Tongue (tissue), 2 donors: ENCODE results near the gene PPM1F. TPM values are rescaled to one million over a fixed set of nuclear protein-coding genes. Genes with fewer than 3 reads are reported as not detected.
A peak's percentile ranks its signal among the peaks of the same experiment; 100 is the strongest.

Source experiments
- DNase-seq: peaks from one replicate; pipeline ENCODE4 v3.0.0-alpha.2; 2015
- total RNA-seq: library from RNA; depleted of rRNA; stranded (reverse); fragments of >200 nt; gene quantifications from one replicate; pipeline ENCODE4 v1.2.3, GENCODE V29; 2014

The PPM1F gene
- total RNA-seq, result 53.9 TPM

DNA sequence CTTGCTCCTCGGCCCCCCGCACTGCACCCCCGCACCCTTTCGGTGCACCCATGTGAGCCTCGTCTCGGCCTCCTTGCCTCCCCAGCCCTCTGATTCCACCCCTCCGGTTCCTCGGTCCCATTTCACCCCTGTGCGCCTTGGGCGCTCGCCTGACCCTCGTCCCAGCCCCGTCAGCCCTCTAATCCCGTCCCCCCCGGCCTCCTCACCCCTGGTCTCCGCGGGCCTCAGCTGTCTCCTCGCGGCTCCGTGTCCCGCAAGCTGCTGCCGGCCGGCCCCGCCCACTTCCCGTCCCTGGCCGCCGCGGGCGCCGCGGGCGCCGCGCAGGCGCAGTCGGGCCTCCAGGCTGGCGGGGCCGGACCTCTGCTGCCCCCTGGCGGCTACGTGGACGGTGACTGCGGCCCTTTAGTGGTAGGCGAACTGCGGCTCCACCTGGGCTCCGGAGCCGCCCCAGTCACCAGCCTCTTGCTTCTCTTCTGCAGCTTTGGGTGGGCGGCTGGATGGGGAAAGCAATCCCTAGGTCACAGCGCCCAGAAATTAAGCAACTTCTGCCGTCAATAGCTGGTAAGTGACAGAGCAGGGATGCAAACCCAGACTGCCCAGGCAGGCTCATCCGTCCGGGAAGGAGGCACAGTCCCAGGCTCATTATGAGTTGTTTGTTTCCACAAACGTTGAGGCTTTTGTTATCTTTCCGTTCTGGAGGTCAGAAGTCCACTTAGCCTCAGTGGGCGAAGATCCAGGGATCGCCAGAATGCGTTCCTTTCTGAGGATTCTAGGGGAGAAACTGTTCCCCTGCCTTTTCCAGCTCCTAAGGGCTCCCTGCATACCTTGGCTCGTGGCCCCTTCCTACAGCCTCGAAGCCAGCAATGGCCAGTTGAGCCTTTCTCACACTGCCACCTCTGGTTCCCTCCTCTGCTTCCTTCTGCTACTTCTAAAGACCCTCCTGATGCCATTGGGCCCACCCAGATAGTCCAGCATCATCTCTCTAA is at the start of gene PPM1F:
TSS of gene PPM1F (minus strand) at position 263 of the 986 bp plus-strand sequence. CDS start 6,800 bp downstream, outside the sequence.
- DNase-seq, result peak; percentile 95

GRCh38 chr22:22001664-22002525 is 49.2 kb upstream of the PPM1F start:
- DNase-seq, result no peak

DNA sequence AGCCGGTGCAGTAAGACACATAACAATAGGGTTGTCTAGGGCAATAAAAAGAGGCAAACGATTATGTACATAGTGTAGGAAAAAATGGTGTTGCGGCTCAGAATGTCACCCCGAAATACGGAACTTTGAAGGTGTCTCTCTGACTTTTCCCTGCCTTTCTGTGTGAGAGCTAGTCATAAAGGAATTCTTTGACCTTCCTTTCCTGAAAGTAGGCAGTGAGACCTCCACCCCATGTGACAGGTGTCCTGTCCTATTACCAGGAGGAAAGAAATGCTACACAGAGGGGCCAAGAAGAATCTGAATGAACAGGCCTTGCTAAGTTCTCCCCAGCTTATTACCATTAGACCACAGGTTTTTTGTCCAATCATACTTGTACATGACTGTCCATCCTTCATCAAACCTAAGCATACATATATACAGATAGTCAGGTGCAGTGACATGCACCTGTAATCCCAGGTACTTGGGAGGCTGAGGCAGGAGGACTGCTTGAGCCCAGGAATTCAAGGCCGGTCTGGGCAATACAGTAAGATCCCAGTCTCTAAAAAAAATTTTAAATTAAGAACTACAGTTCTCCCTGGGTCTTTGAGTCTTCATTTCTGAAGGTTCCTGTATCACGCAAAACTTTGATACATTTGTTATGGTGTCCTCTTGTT is 46.1 kb upstream of the PPM1F start:
- DNase-seq, result no peak

DNA sequence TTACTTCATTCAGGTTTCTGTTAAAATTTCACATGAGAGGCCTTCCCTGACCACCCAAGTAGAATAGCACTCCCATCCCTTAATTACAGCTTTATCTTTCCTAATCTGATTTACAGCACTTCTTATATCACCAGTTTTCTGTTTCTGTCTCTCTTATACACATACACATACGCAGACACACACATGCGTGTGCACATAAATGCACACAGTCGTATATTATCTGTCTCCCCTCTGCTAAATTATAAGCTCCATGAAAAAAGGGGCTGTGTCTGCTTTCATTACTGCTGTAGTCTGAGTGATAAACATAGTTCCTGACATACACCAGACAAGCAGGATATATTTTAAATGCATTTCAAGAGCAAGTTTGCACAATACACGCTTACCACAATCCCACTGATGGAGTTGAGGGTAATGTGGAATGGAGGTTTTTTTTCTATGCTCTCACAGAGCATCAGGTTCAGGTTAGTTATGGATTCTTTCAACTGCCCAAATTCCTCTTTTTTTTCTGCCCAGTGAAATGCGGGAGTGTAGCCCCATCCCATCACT is 43.6 kb upstream of the PPM1F start:
- no peak for DNase-seq

DNA sequence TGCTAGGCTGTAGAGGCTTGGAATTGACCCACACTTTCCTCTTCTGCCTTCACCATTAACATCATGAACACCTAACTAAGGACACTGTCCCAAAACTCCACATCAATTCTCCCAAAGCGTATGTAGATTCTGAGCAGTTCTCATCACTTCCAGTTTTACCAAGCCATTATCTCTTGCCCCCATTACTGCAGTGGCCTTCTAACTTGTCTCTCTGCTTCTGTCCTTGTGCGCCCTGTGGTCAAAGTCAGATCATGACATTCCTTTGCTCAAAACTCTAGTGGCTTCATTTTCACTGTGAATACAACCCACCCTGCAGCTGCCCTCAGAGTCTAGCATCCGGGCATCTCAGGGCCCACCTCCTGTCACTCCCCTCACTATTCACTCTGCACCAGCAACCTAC is 43.0 kb upstream of the PPM1F start:
- no peak for DNase-seq

GRCh38 chr22:21994881-21995444 is 42.3 kb upstream of the PPM1F start:
- DNase-seq, result no peak

- DNase-seq, result no peak
Measured at GRCh38 chr22:21992593-21993237, 40.1 kb upstream of the PPM1F start.

GRCh38 chr22:21991774-21992173 is 39.1 kb upstream of the PPM1F start:
- DNase-seq, result no peak

GRCh38 chr22:21991304-21991596 is 38.6 kb upstream of the PPM1F start:
- no peak for DNase-seq

GRCh38 chr22:21990445-21991303 is 38.0 kb upstream of the PPM1F start:
- DNase-seq, result peak; percentile 77

GRCh38 chr22:21989049-21989448 is 36.4 kb upstream of the PPM1F start:
- DNase-seq, result peak; percentile 47

DNA sequence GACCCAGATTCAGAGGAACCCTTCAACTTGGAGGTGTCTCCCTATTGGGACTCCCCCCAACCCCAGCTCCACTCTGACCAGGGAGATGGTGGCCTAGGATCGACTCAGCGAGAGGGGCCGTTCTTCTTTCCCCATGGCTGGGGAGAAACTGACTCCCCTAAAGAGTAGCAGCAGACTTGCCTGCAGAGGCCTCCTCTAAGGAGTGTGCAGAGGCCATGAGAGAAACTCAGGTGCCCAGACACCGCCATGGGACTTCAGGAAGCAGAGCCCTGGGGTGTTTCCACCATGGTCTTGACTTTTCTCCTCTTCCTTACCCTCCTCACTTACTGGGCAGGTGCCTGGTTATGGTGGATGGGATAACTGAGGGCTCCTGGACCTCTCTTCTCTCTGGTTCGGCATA is 32.6 kb upstream of the PPM1F start:
- DNase-seq, result no peak

- DNase-seq, result peak; percentile 19
Measured at GRCh38 chr22:21984793-21985192, 32.1 kb upstream of the PPM1F start.

GRCh38 chr22:21982338-21982965 is 29.8 kb upstream of the PPM1F start, which contains the start of gene TOP3B:
Gene TOP3B (minus strand): TSS chr22:21982787. CDS start chr22:21975709, 7,078 bp downstream.
- DNase-seq, result peak; percentile 87

DNA sequence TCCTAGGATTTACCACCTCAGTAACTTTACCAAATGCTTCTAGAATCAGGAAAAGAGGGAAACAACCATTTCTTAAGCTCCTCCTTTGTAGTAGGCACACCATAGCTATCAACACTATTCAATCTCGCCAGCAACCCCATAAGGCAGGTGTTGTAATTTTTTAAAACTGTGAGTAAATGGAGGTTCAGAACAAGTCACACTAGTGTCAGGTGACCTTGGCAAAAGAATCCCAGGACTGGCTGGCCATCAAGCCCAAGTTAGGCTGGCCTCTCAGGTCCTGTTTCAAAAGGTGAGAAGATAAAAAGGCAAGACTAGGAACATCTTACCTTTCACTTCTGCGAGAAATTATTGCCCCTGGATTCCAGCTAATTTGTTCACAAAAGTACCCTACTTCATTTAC is 29.2 kb upstream of the PPM1F start:
- DNase-seq, result no peak

DNA sequence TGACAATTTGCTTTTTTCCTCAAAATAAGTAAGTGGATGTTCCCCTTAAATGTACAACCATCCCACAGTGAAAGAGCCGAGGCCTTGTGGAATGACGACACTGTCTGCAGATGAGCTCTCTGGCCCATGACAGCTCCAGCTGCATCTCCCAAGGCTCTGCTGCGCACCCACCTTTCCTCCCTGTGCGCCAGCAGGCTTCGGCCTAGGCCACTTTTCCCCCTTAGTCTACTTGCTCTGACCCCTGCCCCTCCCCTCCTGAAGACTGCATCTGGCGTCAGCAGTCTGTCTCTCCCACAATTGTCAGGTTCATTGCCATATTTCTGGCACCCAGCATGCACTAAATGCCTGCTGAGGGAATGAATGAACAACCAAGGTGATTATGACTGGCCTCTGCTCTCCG is 27.9 kb upstream of the PPM1F start:
- no peak for DNase-seq

DNA sequence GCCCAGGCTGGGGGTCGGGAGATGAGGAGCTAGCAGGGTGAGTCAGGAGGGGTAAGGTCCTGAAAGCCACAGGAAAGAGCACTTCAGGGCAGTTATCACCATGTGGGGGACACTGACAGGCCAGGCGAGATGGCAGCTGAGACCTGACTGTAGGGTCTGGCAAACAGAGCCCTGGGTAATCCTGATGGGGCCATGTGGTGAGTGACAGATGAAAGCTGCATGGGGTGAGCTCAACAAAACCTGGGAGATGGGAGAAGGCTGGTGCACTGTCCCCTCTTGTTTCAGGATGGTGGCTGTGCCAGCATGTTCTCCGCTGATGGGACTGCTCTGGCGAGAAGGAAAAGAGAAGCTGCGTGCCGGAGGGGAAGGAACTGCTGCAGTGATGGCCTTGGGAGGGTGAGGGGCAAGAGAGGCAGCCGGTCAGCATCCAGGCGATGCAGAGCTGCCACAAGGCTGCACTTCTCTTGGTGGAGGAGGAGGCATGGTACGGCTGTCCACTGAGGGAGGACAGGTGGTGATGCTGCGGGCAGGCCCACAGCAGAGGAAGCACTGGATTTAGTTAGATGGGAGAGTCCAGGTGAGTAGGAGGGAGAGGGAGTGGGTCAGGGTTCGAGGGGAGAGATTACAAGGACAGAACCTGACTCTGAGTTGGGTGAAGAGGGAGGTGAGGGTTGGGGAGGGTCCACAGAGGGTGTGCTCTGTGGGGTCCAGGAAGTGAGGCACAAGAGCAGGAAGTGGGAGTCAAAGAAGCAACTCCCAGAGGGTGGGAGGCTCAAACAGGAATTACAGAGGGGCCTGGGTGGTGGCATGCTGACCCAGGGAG is 26.1 kb upstream of the PPM1F start:
- DNase-seq, result peak; percentile 34

DNA sequence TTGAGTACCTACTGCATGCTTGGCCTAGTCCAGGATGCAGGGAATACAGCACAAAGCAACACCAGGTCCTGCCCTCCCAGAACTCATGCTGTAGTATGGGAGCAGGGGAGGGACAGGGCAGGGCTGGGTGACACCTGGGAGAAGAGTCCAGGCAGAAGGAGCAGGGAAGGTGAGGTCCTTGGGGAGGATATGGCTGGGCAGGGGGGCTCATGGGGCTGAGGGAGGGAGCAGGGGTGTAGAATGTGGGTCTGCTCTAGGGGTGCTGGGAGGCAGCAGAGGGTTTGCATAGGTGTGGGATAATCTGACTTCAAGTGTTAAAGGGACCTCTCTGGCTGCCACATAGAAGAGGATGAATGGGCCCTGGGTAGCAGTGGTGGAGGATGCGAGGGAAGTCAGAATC is 25.2 kb upstream of the PPM1F start:
- no peak for DNase-seq

DNA sequence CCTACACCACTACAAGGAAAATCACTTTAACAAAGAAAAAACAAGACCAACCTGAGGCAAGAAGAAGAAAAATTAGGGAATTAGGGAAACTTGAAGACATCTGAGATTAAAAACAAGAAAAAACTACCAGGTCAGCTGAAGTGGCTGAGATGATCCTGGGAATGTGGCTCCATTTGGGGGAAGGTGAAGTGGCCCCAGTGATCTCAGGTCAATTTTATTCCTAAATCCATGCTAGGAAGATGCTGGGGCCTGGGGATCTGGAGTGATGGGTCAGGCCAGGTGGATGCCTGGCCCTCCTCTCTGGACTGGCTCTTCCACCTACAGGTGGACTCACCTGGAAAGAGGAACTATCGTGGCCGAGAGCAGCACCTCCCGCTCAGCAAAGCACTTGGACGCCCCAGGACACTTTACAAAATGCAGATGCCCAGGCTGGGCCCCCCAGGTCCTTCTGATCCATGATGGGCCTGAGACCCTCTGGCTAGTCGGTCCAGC is 23.3 kb upstream of the PPM1F start:
- no peak for DNase-seq
